ENCODE measurements around the gene GOLGA8T.
"Not testable (repeated sequence)": the region's sequence is repeated elsewhere in the genome, so short reads cannot be mapped to it uniquely, and the experiment has no call there.

GOLGA8T gene

GRCh38 chr15:30192119-30192745 lies 57.4 kb downstream of the GOLGA8T start:
- DNase-seq: peak; percentile 17

- DNase-seq: not testable (repeated sequence)
Measured at GRCh38 chr15:30192892-30193291, 58.0 kb downstream of the GOLGA8T start.
